ENCODE data around the gene TGDS.

TGDS gene

DNA sequence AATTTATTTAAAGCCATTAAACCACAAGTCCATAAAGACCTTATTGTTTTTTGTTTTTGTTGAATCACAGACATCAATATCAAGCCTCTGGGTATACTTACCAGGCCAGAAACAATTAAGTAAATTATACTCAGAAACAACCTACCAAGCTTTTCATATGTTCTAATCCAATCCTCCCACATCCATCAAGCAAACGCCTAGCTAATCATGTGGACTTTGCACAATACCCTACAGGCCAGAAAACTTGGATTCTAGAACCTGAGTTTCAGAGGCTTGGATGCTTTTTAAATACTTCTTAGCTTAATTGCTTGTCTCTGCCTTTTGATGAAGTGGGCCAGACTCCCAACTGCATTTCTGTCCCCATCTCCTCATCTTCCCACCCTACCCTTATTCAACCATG lies 39.9 kb downstream of the TGDS start:
- Histone ChIP-seq H3K18ac (ENCODE audit: low read depth in 1 of 2, low read length in 2 of 2) (no peak overlapping the region), H4K8ac (ENCODE audit: low read length) (no peak overlapping the region), H3K4me3 (ENCODE audit: insufficient read depth in 1 of 2, low read depth in 1 of 2, low read length in 2 of 2) (no peak overlapping the region), H3K4me2 (ENCODE audit: low read length, poor library complexity, severe bottlenecking) (no peak overlapping the region), H3K27ac (ENCODE audit: low read length, poor library complexity, severe bottlenecking) (no peak overlapping the region), H3K9ac (ENCODE audit: low read length) (no peak overlapping the region), H3K36me3 (ENCODE audit: control insufficient read depth in 1 of 2, insufficient read depth in 2 of 2, low read depth in 1 of 2, low read length in 2 of 2) (no peaks in the 10 kb centered on the region), H3K79me1 (replicated peaks; ENCODE audit: low read length, poor library complexity, severe bottlenecking) (no peaks in the 10 kb centered on the region), H3K4ac (ENCODE audit: low read depth in 1 of 2, low read length in 2 of 2) (no peak overlapping the region), H2BK12ac (ENCODE audit: low read length in 2 of 2) (no peak overlapping the region), H2BK15ac (ENCODE audit: low read depth, poor library complexity, severe bottlenecking) (no peak overlapping the region), H2BK5ac (ENCODE audit: low read depth, low read length, poor library complexity, severe bottlenecking) (no peak overlapping the region), H3K14ac (ENCODE audit: low read length in 2 of 2) (no peak overlapping the region), H3K23ac (ENCODE audit: low read length in 2 of 2) (no peak overlapping the region), H3K4me1 (ENCODE audit: control insufficient read depth, insufficient read depth, low read depth, low read length) (no peaks in the 10 kb centered on the region), H4K91ac (ENCODE audit: low read length) (no peak overlapping the region), H2AK5ac (ENCODE audit: low read length, severe bottlenecking) (no peak overlapping the region), H3K27me3 (ENCODE audit: control insufficient read depth in 1 of 2, insufficient read depth in 1 of 2, low read length in 2 of 2) (no peaks in the 10 kb centered on the region), H2BK120ac (ENCODE audit: low read depth, low read length) (no peak overlapping the region), H3K9me3 (ENCODE audit: control insufficient read depth, low read length) (no peaks in the 10 kb centered on the region), H2AFZ (ENCODE audit: low read depth, low read length) (no peak overlapping the region)
- 100% methylated on average over 1 of the region's 1 CpG for WGBS
- no peak for DNase-seq

DNA sequence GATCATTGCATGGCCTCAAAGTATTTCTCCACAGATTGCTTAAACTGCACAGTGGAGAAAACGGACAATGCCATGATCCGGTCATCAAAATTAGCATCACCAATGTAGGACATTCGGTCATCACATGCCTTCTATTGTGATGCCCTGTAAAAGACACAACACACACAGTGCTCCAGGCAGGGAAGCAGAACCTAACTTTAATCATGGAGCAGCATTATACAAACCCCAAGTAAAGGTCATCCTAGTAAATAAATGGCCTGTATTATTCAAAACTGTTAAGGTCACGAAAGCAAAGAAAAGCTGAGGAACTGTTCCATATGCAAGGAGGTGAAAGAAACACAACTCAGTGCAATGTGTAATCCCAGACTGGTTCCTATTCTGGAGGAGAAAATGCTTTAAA lies 42.2 kb downstream of the TGDS start:
- H3K4me1 ChIP-seq (ENCODE audit: control insufficient read depth, insufficient read depth, low read depth, low read length): no peaks in the 10 kb centered on the region
- no peak overlapping the region for H4K8ac ChIP-seq (ENCODE audit: low read length)
- H3K27me3 ChIP-seq (ENCODE audit: control insufficient read depth in 1 of 2, insufficient read depth in 1 of 2, low read length in 2 of 2): no peaks in the 10 kb centered on the region
- H3K18ac ChIP-seq (ENCODE audit: low read depth in 1 of 2, low read length in 2 of 2): no peak overlapping the region
- no peak overlapping the region for H3K4me3 ChIP-seq (ENCODE audit: insufficient read depth in 1 of 2, low read depth in 1 of 2, low read length in 2 of 2)
- DNase-seq: no peak
- no peak overlapping the region for H3K4me2 ChIP-seq (ENCODE audit: low read length, poor library complexity, severe bottlenecking)
- H3K27ac ChIP-seq (ENCODE audit: low read length, poor library complexity, severe bottlenecking): no peak overlapping the region
- H4K91ac ChIP-seq (ENCODE audit: low read length): no peak overlapping the region
- no peak overlapping the region for H2BK5ac ChIP-seq (ENCODE audit: low read depth, low read length, poor library complexity, severe bottlenecking)
- no peaks in the 10 kb centered on the region for H3K79me1 ChIP-seq (replicated peaks; ENCODE audit: low read length, poor library complexity, severe bottlenecking)
- H3K23ac ChIP-seq (ENCODE audit: low read length in 2 of 2): no peak overlapping the region
- no peaks in the 10 kb centered on the region for H3K9me3 ChIP-seq (ENCODE audit: control insufficient read depth, low read length)
- no peak overlapping the region for H2BK12ac ChIP-seq (ENCODE audit: low read length in 2 of 2)
- 92% methylated on average over 4 of the region's 4 CpGs for WGBS
- H3K4ac ChIP-seq (ENCODE audit: low read depth in 1 of 2, low read length in 2 of 2): no peak overlapping the region
- no peak overlapping the region for H2BK15ac ChIP-seq (ENCODE audit: low read depth, poor library complexity, severe bottlenecking)
- H3K9ac ChIP-seq (ENCODE audit: low read length): no peak overlapping the region
- H2BK120ac ChIP-seq (ENCODE audit: low read depth, low read length): no peak overlapping the region
- no peaks in the 10 kb centered on the region for H3K36me3 ChIP-seq (ENCODE audit: control insufficient read depth in 1 of 2, insufficient read depth in 2 of 2, low read depth in 1 of 2, low read length in 2 of 2)
- H2AFZ ChIP-seq (ENCODE audit: low read depth, low read length): no peak overlapping the region
- no peak overlapping the region for H2AK5ac ChIP-seq (ENCODE audit: low read length, severe bottlenecking)
- H3K14ac ChIP-seq (ENCODE audit: low read length in 2 of 2): no peak overlapping the region

DNA sequence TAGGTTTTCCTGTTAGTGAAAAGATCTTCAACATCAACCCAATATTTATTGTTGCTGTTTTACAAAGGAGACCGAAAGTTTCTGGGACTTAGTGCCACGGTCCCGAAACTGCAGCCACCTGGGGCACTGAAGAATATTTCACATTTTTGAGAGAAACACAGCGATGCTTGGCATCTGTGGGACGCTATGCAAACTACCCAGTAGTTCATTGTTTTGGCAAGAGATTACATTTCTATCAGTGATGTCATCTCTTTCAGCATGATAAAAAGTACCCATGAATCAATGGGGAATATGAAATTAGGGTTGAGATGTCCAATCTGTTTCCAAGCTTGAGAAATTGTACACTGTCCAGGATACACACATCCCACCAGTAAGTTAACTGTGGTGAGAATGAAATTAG lies 43.9 kb downstream of the TGDS start:
- H3K4ac ChIP-seq (ENCODE audit: low read depth in 1 of 2, low read length in 2 of 2): no peak overlapping the region
- H3K23ac ChIP-seq (ENCODE audit: low read length in 2 of 2): no peak overlapping the region
- H2BK12ac ChIP-seq (ENCODE audit: low read length in 2 of 2): no peak overlapping the region
- H3K4me3 ChIP-seq (ENCODE audit: insufficient read depth in 1 of 2, low read depth in 1 of 2, low read length in 2 of 2): no peak overlapping the region
- no peak overlapping the region for H3K4me2 ChIP-seq (ENCODE audit: low read length, poor library complexity, severe bottlenecking)
- H3K4me1 ChIP-seq (ENCODE audit: control insufficient read depth, insufficient read depth, low read depth, low read length): peaks cover 2% of the 10 kb centered on the region
- no peak overlapping the region for H2AFZ ChIP-seq (ENCODE audit: low read depth, low read length)
- H2BK120ac ChIP-seq (ENCODE audit: low read depth, low read length): no peak overlapping the region
- no peak overlapping the region for H2BK15ac ChIP-seq (ENCODE audit: low read depth, poor library complexity, severe bottlenecking)
- no peak overlapping the region for H2AK5ac ChIP-seq (ENCODE audit: low read length, severe bottlenecking)
- DNase-seq: no peak
- 95% methylated on average over 5 of the region's 5 CpGs for WGBS
- H3K79me1 ChIP-seq (replicated peaks; ENCODE audit: low read length, poor library complexity, severe bottlenecking): no peaks in the 10 kb centered on the region
- H3K36me3 ChIP-seq (ENCODE audit: control insufficient read depth in 1 of 2, insufficient read depth in 2 of 2, low read depth in 1 of 2, low read length in 2 of 2): no peaks in the 10 kb centered on the region
- no peak overlapping the region for H3K9ac ChIP-seq (ENCODE audit: low read length)
- no peaks in the 10 kb centered on the region for H3K9me3 ChIP-seq (ENCODE audit: control insufficient read depth, low read length)
- H3K27ac ChIP-seq (ENCODE audit: low read length, poor library complexity, severe bottlenecking): no peak overlapping the region
- no peaks in the 10 kb centered on the region for H3K27me3 ChIP-seq (ENCODE audit: control insufficient read depth in 1 of 2, insufficient read depth in 1 of 2, low read length in 2 of 2)
- no peak overlapping the region for H2BK5ac ChIP-seq (ENCODE audit: low read depth, low read length, poor library complexity, severe bottlenecking)
- H3K18ac ChIP-seq (ENCODE audit: low read depth in 1 of 2, low read length in 2 of 2): no peak overlapping the region
- no peak overlapping the region for H4K91ac ChIP-seq (ENCODE audit: low read length)
- no peak overlapping the region for H3K14ac ChIP-seq (ENCODE audit: low read length in 2 of 2)
- H4K8ac ChIP-seq (ENCODE audit: low read length): no peak overlapping the region

DNA sequence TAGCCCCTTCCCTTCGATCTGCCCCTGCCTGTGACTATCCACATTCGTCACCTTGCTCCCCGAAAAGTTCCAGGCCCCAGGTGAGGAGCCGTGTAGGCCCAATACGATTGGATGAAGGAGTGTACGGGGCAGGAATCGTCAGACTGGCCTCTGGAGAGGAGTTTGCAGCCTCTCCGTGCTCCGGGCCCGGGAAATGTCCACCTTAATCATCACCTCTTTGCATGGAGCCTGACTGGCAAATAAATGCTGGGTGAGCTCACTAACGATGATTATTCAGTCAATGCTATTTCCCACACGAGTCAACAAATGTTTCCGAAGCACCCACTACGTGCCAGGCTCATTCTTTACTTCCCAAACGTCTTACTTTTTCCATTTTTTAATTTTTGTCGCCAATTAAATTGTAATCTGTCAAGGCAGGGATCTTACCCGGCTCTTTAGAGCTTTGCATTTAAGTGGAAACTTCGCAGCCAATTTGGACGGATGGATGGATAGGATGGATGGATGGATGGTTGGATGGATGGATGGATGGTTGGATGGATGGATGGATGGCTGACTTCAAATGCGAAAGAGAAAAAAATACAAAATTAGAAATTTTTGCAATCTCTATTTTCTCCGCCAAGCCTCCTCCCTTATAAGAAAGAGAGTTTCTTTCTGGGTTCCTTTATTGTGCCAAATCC lies 45.8 kb downstream of the TGDS start:
- H3K4me1 ChIP-seq (ENCODE audit: control insufficient read depth, insufficient read depth, low read depth, low read length): peaks cover 2% of the 10 kb centered on the region
- H3K4me3 ChIP-seq (ENCODE audit: insufficient read depth in 1 of 2, low read depth in 1 of 2, low read length in 2 of 2): peak overlapping the region; percentile 80 to 85
- H3K9me3 ChIP-seq (ENCODE audit: control insufficient read depth, low read length): no peaks in the 10 kb centered on the region
- H2BK12ac ChIP-seq (ENCODE audit: low read length in 2 of 2): peak overlapping the region in 1 of 2 experiments; percentile 66
- peak overlapping the region; percentile 2 to 85 for H3K18ac ChIP-seq (ENCODE audit: low read depth in 1 of 2, low read length in 2 of 2)
- no peaks in the 10 kb centered on the region for H3K36me3 ChIP-seq (ENCODE audit: control insufficient read depth in 1 of 2, insufficient read depth in 2 of 2, low read depth in 1 of 2, low read length in 2 of 2)
- H2BK120ac ChIP-seq (ENCODE audit: low read depth, low read length): no peak overlapping the region
- H3K23ac ChIP-seq (ENCODE audit: low read length in 2 of 2): peak overlapping the region in 1 of 2 experiments; percentile 42
- DNase-seq: no peak
- no peak overlapping the region for H2BK5ac ChIP-seq (ENCODE audit: low read depth, low read length, poor library complexity, severe bottlenecking)
- H3K79me1 ChIP-seq (replicated peaks; ENCODE audit: low read length, poor library complexity, severe bottlenecking): no peaks in the 10 kb centered on the region
- H2BK15ac ChIP-seq (ENCODE audit: low read depth, poor library complexity, severe bottlenecking): peak overlapping the region; percentile 90
- peak overlapping the region; percentile 70 for H4K91ac ChIP-seq (ENCODE audit: low read length)
- H2AFZ ChIP-seq (ENCODE audit: low read depth, low read length): peak overlapping the region; percentile 97
- H2AK5ac ChIP-seq (ENCODE audit: low read length, severe bottlenecking): no peak overlapping the region
- H3K9ac ChIP-seq (ENCODE audit: low read length): peak overlapping the region; percentile 95
- H3K27me3 ChIP-seq (ENCODE audit: control insufficient read depth in 1 of 2, insufficient read depth in 1 of 2, low read length in 2 of 2): no peaks in the 10 kb centered on the region
- H3K14ac ChIP-seq (ENCODE audit: low read length in 2 of 2): peak overlapping the region in 1 of 2 experiments; percentile 83
- H4K8ac ChIP-seq (ENCODE audit: low read length): peak overlapping the region; percentile 70
- no peak overlapping the region for H3K4ac ChIP-seq (ENCODE audit: low read depth in 1 of 2, low read length in 2 of 2)
- 13% methylated on average over 18 of the region's 21 CpGs for WGBS
- H3K27ac ChIP-seq (ENCODE audit: low read length, poor library complexity, severe bottlenecking): peak overlapping the region; percentile 80
- peak overlapping the region; percentile 81 for H3K4me2 ChIP-seq (ENCODE audit: low read length, poor library complexity, severe bottlenecking)

Data from mesenchymal stem cell (in vitro differentiated cells and primary cell).